Activated naive CD8-positive, alpha-beta T cell treated with anti-CD3 and anti-CD28 coated beads for 36 hours (primary cell): ENCODE data around the gene PCK2. TPM values are rescaled to one million over a fixed set of nuclear protein-coding genes. Genes with fewer than 3 reads are reported as not detected.

Experiments used
- DNase-seq: peaks from one replicate; pipeline ENCODE4 v3.0.0; 2021
- H3K27ac Mint-ChIP-seq: one replicate; pipeline ENCODE4 v1.8.0; 2022; ENCODE audit warnings: mild to moderate bottlenecking, moderate library complexity, mixed read lengths
- H3K27me3 Mint-ChIP-seq: one replicate; pipeline ENCODE4 v1.8.0; 2022; ENCODE audit warnings: mild to moderate bottlenecking, mixed read lengths
- H3K36me3 Mint-ChIP-seq: one replicate; pipeline ENCODE4 v1.8.0; 2021; ENCODE audit warnings: mild to moderate bottlenecking, mixed read lengths
- H3K4me1 Mint-ChIP-seq: one replicate; pipeline ENCODE4 v1.8.0; 2021; ENCODE audit warnings: mixed read lengths
- H3K4me3 Mint-ChIP-seq: one replicate; pipeline ENCODE4 v1.8.0; 2022; ENCODE audit warnings: mild to moderate bottlenecking, moderate library complexity, mixed read lengths
- H3K9me3 Mint-ChIP-seq: one replicate; pipeline ENCODE4 v1.8.0; 2022; ENCODE audit warnings: mixed read lengths
- total RNA-seq, 2 experiments: library from RNA; stranded (reverse); gene quantifications; one replicate each; pipeline ENCODE4 v1.2.3, GENCODE V29; 2021

Gene PCK2
- total RNA-seq, 2 experiments from 2014 or later, result 110 TPM

- H3K4me3 Mint-ChIP-seq, result no peak overlapping the region
- peaks cover 7% of the 10 kb centered on the region for H3K36me3 Mint-ChIP-seq
- H3K4me1 Mint-ChIP-seq, result peaks cover 19% of the 10 kb centered on the region
- no peak overlapping the region for H3K27ac Mint-ChIP-seq
- no peak for DNase-seq
- no peaks in the 10 kb centered on the region for H3K27me3 Mint-ChIP-seq
- H3K9me3 Mint-ChIP-seq, result no peaks in the 10 kb centered on the region
Observed at GRCh38 chr14:24110060-24110459, 15.9 kb downstream of the PCK2 start.

DNA sequence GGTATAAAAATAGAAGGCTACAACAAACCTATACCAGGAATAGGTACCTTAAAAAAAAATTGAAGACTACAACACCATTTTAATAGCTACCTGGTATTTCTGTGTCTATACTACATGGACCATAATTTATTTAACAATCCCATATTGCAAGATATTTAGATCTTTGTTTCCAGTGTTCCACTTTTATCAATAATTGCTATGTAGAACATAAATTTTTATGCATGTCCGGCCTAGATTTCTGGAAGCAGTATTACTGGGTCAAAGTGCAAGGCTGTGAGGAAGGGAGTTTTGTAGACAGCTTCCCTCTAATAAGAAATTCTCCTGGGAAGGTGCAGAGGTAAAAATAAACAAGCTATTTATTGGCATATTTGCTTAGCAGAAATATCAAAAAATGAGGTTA is 16.4 kb downstream of the PCK2 start:
- Mint-ChIP-seq H3K27ac (peak overlapping the region; percentile 25), H3K27me3 (no peaks in the 10 kb centered on the region), H3K9me3 (no peaks in the 10 kb centered on the region), H3K4me3 (no peak overlapping the region), H3K4me1 (peaks cover 22% of the 10 kb centered on the region), H3K36me3 (peaks cover 7% of the 10 kb centered on the region)
- DNase-seq, result no peak

DNA sequence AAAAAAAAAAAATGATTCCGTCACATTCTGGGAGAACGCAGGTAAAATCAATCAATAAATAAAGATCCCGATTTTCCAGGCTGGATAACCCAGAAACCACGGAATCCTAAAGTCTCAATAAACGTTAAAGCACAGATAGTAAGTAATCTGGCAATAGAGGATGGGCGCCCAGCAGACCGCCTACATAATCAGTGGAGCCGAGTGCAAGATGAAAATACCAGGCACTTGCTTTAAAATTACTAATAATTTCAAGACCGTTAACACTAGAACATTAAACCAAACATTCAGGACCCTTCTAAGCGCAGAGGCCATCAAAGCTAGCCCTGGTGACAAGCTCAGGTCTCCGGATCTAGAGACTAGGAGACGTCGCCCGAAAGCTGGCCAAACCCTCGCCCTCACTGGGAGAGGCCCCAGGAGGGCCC is 19.3 kb downstream of the PCK2 start:
- no peak for DNase-seq
- Mint-ChIP-seq H3K36me3 (peaks cover 12% of the 10 kb centered on the region), H3K4me1 (peaks cover 28% of the 10 kb centered on the region), H3K9me3 (no peaks in the 10 kb centered on the region), H3K27me3 (no peaks in the 10 kb centered on the region), H3K4me3 (peak overlapping the region; percentile 95), H3K27ac (peak overlapping the region; percentile 99)

DNA sequence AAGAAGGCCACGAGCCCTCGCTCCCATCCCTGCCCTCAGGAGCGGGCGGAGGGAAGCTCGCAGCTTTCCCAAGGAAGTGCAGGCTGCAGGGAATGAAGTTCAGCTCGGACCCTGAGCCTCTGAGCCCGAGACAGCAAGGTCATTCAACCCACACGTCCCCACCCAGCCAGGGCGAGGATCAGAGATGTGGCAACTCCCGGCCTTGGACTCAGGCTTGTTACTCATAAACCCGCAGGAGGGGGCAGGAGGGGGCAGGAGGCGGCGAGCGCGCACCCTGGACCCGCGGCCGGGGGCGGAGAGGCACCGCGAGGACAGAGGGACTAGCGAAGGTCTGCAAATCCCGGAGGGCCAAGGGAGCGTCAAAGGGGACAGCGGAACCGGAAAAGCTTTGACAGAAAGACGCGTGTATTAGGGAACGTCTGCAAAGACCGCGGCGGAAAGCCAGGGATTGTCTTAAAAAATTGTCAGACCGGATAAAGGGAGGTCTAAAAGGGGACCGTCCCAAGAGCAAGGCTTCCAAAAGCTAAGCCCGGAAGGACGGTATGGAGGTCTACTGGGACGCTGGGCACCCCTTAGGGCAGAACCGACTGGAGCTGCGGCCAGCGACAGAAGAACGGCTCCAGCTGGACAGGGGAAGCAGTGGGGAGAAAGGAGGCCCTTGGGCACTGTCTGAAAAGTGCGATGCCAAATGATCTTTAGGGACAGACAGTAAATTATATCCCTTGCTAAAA is 19.9 kb downstream of the PCK2 start:
- Mint-ChIP-seq H3K9me3 (no peaks in the 10 kb centered on the region), H3K27ac (peak overlapping the region; percentile 99), H3K36me3 (peaks cover 17% of the 10 kb centered on the region), H3K27me3 (no peaks in the 10 kb centered on the region), H3K4me3 (peak overlapping the region; percentile 95), H3K4me1 (peaks cover 22% of the 10 kb centered on the region)
- peak; percentile 87 for DNase-seq

GRCh38 chr14:24114532-24115421 is 20.7 kb downstream of the PCK2 start, which contains the start of the genes DCAF11 and NRL:
TSS of gene DCAF11 (plus strand) at chr14:24114777. CDS start at chr14:24115595, 818 bp downstream.
TSS of gene NRL (minus strand) at chr14:24114949. CDS start at chr14:24082848, 32,101 bp downstream.
- Mint-ChIP-seq H3K4me1 (peaks cover 22% of the 10 kb centered on the region), H3K27ac (peak within 1 kb of the TSS; percentile 99), H3K4me3 (peak within 1 kb of the TSS; percentile 95), H3K9me3 (no peaks in the 10 kb centered on the region), H3K27me3 (no peaks in the 10 kb centered on the region), H3K36me3 (peaks cover 17% of the 10 kb centered on the region)
- peak; percentile 99 for DNase-seq

DNA sequence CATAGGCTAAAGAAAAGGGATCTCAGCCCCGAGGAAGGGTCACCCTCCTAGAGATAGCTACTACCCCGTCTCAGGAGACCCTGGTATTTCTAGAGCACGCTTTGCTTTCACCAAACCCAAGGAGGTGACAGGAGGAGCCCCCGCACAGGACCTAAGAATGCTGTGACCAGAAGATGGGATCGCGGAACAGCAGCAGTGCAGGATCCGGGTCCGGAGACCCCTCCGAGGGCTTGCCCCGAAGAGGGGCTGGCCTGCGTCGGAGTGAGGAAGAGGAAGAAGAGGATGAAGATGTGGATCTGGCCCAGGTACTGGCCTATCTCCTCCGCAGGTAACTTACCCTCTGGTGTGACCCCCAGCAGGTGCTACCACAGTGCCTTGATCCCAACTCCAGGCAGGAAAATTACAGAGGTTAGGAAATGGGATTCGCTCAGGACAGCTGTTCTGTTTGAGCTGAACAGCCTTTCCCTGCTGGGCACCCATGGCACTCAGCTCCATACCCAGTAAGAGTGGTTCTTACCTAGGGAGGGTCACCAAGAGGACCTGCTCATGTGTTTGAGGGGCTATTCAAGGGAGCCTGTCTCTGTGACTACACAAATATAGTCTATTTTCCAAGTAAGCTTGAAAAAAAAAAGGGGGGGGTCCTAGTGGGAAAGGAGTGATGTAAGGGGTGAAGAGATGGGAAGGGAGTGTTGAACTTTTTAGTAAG is 21.5 kb downstream of the PCK2 start:
- Mint-ChIP-seq H3K27me3 (no peaks in the 10 kb centered on the region), H3K4me1 (peaks cover 21% of the 10 kb centered on the region), H3K27ac (peak overlapping the region; percentile 99), H3K9me3 (no peaks in the 10 kb centered on the region), H3K36me3 (peaks cover 17% of the 10 kb centered on the region), H3K4me3 (peak overlapping the region; percentile 95)
- DNase-seq, result no peak

DNA sequence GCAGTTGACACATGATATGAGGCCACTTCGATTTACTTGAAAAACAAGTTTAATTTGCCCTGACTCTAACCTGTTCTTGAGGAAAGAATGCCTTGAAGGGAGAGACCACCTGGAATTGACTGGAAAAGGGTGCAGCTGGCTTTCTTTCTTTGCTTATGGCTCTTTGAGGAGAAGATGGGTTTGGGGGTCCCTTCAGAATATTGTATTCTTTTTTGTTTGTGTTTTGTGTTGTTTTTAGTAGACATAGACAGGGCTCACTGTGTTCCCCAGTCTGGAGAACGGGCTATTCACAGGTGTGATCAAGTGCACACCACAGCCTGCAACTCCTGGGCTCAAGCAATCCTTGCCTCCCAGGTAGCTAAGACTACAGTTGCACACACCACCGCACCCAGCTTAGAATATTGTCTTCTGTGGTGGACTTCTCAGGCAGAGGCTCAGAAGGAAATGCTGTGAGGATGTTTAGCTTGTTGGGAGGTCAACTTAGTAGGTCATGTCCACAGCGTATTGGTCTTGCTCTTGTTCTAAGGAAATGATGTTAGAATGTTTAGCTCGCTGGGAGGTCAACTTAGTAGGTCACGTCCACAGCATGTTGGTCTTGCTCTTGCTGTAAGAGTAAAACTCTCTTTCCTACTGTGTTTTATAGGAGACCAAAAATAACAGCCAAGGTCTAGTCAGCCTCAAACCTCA is 22.2 kb downstream of the PCK2 start:
- Mint-ChIP-seq H3K27ac (peak overlapping the region; percentile 99), H3K4me3 (peak overlapping the region; percentile 95), H3K36me3 (peaks cover 17% of the 10 kb centered on the region)

DNA sequence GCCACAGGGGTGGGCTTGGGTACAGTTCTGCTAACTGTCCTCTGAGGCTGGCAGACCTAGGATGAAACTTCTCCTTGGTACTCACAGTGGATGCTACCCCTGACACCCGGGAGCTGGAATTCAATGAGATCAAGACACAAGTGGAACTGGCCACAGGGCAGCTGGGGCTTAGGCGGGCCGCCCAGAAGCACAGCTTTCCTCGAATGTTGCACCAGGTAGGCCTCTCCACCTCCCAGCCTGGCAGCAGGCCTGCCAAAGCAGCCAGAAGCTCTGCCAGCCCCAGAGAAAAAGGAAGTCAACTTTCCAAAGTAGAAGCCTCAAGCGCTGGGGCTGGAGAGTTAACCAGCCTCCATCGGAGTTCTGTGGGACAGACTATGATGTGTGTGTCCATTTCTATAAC is 23.1 kb downstream of the PCK2 start:
- Mint-ChIP-seq H3K36me3 (peaks cover 16% of the 10 kb centered on the region), H3K9me3 (no peaks in the 10 kb centered on the region), H3K27me3 (no peaks in the 10 kb centered on the region), H3K4me1 (peaks cover 20% of the 10 kb centered on the region), H3K27ac (no peak overlapping the region), H3K4me3 (no peak overlapping the region)
- DNase-seq, result no peak

More for the DNA sequence above, 22.2 kb downstream of the PCK2 start:
- no peaks in the 10 kb centered on the region for H3K27me3 Mint-ChIP-seq
- no peaks in the 10 kb centered on the region for H3K9me3 Mint-ChIP-seq
- no peak for DNase-seq
- H3K4me1 Mint-ChIP-seq, result peaks cover 20% of the 10 kb centered on the region

- Mint-ChIP-seq H3K4me3 (no peak overlapping the region), H3K4me1 (peaks cover 20% of the 10 kb centered on the region), H3K27me3 (no peaks in the 10 kb centered on the region), H3K36me3 (peaks cover 14% of the 10 kb centered on the region), H3K9me3 (no peaks in the 10 kb centered on the region), H3K27ac (no peak overlapping the region)
- no peak for DNase-seq
Observed at GRCh38 chr14:24119691-24120090, 25.6 kb downstream of the PCK2 start.

- no peak overlapping the region for H3K4me3 Mint-ChIP-seq
- no peak for DNase-seq
- no peaks in the 10 kb centered on the region for H3K27me3 Mint-ChIP-seq
- no peak overlapping the region for H3K27ac Mint-ChIP-seq
- H3K4me1 Mint-ChIP-seq, result peaks cover 13% of the 10 kb centered on the region
- no peaks in the 10 kb centered on the region for H3K9me3 Mint-ChIP-seq
- H3K36me3 Mint-ChIP-seq, result peaks cover 9% of the 10 kb centered on the region
Observed at GRCh38 chr14:24121210-24121609, 27.1 kb downstream of the PCK2 start.

- Mint-ChIP-seq H3K4me1 (peaks cover 7% of the 10 kb centered on the region), H3K27me3 (no peaks in the 10 kb centered on the region), H3K27ac (no peak overlapping the region), H3K9me3 (no peaks in the 10 kb centered on the region), H3K36me3 (peaks cover 6% of the 10 kb centered on the region), H3K4me3 (no peak overlapping the region)
- DNase-seq, result no peak
Observed at GRCh38 chr14:24122416-24122815, 28.3 kb downstream of the PCK2 start.

DNA sequence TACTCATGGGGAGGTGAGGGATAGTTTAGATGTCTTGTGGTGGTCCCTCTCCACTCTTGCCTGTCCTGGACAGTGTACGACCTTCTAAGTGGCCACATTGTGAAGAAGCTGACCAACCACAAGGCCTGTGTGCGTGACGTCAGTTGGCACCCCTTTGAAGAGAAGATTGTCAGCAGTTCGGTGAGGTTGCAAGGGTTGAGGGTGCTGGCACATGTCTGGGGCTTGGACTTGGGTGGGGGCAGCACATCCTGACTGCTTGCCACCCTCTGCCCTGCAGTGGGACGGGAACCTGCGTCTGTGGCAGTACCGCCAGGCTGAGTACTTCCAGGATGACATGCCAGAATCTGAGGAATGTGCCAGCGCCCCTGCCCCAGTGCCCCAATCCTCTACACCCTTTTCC is 28.8 kb downstream of the PCK2 start:
- Mint-ChIP-seq H3K4me1 (peaks cover 3% of the 10 kb centered on the region), H3K27me3 (no peaks in the 10 kb centered on the region), H3K9me3 (no peaks in the 10 kb centered on the region), H3K27ac (no peak overlapping the region), H3K36me3 (peaks cover 5% of the 10 kb centered on the region), H3K4me3 (no peak overlapping the region)
- DNase-seq, result no peak

- H3K9me3 Mint-ChIP-seq, result no peaks in the 10 kb centered on the region
- peak overlapping the region; percentile 19 for H3K27ac Mint-ChIP-seq
- H3K36me3 Mint-ChIP-seq, result peaks cover 2% of the 10 kb centered on the region
- H3K27me3 Mint-ChIP-seq, result no peaks in the 10 kb centered on the region
- no peak for DNase-seq
- no peak overlapping the region for H3K4me3 Mint-ChIP-seq
- peaks cover 7% of the 10 kb centered on the region for H3K4me1 Mint-ChIP-seq
Observed at GRCh38 chr14:24123424-24124417, 29.6 kb downstream of the PCK2 start.
